H1 (cell line): ENCODE measurements around the gene BPIFB4.

Source experiments
- POLR2A ChIP-seq, 2 experiments: IDR thresholded peaks; 1 replicate in 1 of 2; 2 replicates in 1 of 2; pipeline ENCODE4 v1.6.1; 2011; ENCODE audit warnings: low read depth in 2 of 2, low read length in 2 of 2, mild to moderate bottlenecking in 2 of 2; ENCODE audit errors: control extremely low read depth in 1 of 2
- SRF ChIP-seq: IDR thresholded peaks from 2 replicates; pipeline ENCODE4 v1.6.1; 2011; ENCODE audit warnings: mild to moderate bottlenecking, low read depth, low read length, moderate library complexity

DNA sequence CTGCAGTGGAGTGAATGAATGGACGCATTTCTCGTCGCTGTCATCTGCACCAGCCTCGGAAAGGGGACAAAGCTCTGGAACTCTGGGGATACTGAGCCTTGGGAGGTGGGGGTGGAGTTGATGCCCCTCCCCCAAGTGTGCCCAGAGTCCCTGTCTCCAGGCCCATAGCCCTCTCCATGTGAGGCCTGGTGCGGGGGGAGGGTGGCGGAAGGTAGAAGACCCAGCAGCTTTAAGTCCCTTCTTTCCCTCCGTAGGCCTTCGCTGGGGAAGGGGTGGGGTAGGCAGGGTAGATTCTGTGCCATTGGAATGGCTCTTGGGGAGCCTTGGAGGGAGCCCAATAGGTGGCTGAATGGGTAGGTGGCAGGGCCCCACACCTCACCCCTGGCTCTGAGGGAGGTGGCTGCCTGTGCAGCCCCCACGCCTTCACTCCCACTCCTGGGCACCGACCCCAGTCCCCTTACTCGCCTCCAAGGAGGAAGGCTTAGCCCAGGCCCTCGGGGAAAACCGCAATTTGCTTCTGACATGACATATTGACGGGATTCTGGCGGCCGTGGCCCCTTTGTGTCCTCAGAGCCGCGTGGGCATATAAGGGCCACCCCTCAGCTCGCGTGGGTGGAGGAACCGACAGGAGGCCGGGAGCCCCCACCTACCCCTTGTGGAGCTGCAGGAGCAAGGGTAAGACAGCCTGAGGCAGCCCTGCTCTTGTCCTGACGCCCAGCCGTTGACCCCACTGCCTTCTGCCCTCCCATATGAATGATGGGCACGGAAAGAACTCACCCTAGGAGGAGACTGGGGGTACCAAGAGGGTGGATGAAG, 25.9 kb upstream of the BPIFB4 start, which contains the start of gene BPIFB3:
- TF ChIP-seq POLR2A (IDR thresholded peaks at IDR 0.05; ENCODE audit: control extremely low read depth in 1 of 2, low read depth in 2 of 2, low read length in 2 of 2) (no peak), SRF (no peak)
